Occipital lobe (tissue), 2 donors: ENCODE measurements around the gene NLRP1. TPM values are rescaled to one million over a fixed set of nuclear protein-coding genes. Genes with fewer than 3 reads are reported as not detected.

Experiments used
- DNase-seq: peaks from one replicate; lab custom pipeline; 2025; lab: John Stamatoyannopoulos, UW
- total RNA-seq: library from RNA; depleted of rRNA; stranded (reverse); fragments of >200 nt; gene quantifications from one replicate; pipeline ENCODE4 v1.2.3, GENCODE V29; 2014

NLRP1 gene
- total RNA-seq, 1 donor from 2014 or later, result 84.5 TPM

GRCh38 chr17:5478992-5479391, 105.3 kb downstream of the NLRP1 start:
- no peak for DNase-seq

DNA sequence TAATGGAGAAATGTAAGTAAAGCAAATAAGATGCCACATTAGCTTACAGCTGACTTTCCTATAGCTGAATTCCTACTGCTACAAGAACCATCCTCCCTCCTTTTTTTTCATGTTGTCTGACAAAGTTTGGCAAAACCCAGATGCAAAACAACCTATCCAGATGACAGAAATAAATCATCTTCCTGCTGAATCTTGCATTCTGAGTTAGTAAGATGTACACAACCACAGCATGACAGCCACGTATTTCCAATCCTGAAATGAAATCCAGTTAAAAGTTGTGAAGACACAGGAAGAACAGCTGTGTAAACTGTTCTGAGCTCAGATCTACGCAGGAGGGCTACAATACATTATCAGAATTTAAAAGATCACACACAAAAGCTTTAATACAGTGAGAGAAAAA, 110.4 kb downstream of the NLRP1 start:
- no peak for DNase-seq

DNA sequence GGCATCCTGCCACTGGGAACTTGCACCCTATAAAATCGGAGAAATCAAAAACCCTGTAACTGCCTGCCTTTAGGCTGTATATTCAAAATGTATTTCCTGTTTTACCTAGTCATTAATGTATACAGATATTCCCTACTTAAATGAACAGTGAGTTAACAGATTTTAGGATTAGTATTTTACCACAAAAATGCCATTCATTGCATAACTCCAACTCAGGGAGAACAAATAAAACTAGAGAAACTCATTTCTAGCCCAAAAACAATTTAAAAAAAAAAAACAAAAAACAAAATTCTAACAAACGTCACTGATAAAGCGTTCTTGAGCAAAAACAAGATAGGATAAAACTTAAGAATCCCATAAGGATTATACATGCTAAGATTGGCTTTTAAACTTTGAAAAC, 111.8 kb downstream of the NLRP1 start:
- DNase-seq, result no peak

DNA sequence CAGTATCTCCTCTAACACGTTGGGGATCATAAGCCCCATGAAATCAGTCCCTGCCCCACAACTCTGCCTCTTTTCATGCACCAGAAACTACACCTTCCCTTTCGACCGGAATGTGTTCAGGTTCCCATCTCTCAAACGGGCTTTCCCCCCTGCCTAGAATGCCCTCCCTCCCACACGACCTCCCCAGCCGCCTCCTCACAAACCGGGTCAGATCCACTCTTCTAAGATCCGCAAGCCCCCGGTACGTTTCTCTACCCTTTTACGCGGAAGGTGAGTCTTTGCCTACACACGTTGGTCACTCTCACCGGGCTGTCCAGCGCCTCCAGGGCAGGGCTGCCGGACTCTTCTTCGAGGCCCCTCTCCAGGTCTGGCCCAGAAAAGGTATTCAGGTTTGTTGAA, 116.2 kb downstream of the NLRP1 start:
- no peak for DNase-seq

DNA sequence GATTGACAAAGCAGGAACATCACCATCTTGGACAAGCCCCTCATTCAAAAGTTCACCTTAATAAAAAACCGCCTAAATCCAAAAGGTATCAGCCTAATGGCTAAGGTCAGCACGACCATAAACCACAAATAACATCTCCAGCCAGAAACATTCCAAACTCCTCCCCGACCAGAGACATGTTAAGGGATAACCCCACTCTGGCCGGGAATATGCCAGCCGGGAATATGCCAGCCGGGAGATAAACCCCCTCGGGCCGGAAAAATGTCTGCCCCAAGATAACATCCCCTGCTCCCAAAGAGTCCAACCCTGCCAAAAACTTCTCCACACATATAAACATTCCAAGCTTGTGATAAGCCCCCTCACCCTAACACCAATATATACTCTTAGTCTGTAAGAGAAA, 116.9 kb downstream of the NLRP1 start:
- no peak for DNase-seq

GRCh38 chr17:5466295-5466694, 118.0 kb downstream of the NLRP1 start:
- DNase-seq, result no peak

DNA sequence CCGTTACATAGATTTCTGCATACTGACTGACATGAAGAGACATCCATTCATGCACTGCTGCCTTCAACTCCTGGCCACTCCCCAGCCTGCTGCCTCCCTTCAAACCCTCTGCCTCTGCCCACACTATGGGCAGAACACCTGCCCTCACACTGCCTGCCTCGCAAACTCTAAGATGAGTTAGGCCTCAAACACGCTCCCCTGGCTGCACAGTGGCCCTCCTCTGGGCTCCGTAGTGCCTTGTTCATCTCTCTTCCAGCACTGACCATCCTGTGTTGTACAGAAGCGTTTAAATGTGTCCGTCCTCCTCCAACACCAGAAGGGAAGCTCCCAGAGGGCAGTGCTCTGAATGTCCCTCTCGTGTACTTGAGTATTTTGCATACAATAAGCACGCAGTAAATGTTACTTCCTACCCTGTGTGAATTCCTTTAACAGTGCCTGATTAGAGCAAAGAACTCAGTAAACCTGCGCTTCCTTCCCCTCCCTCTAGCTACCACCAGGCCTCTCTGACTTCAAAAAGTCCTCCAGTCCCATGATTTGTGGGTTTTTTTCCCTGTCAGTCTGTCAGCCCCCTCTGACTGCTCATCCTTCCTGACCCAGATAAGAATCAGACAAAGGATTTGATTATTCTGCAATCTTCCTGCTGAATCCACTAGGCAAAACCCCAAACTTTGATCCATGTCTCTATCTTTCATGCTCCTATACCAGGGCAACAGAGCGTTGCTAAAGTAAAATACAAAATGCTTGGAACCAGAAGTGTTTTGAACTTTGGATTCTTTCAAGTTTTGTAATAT, 119.4 kb downstream of the NLRP1 start:
- DNase-seq, result no peak

Other genes starting within 250 kb of the NLRP1 start
- gene NUP88, start 164.8 kb downstream of the NLRP1 start, total RNA-seq, result 73.5 TPM
- gene RPAIN, start 164.3 kb downstream of the NLRP1 start, total RNA-seq, result 84.5 TPM
- gene C1QBP, start 145.4 kb downstream of the NLRP1 start, total RNA-seq, result 123 TPM
- 14.5 TPM for gene DHX33, start 115.5 kb downstream of the NLRP1 start, total RNA-seq
- gene DERL2, start 98.3 kb downstream of the NLRP1 start, total RNA-seq, result 56.3 TPM
- 18.2 TPM for gene MIS12, start 97.9 kb downstream of the NLRP1 start, total RNA-seq